GM23338 (cell line): ENCODE measurements around the gene FYN. TPM values are rescaled to one million over a fixed set of nuclear protein-coding genes. Genes with fewer than 3 reads are reported as not detected.

Source experiments
- ATAC-seq: fragments of 200-7000 bp; cut with Tn5 transposase; 3 replicates; pipeline ENCODE4 v1.9.1; 2020
- DNase-seq: peaks from one replicate; pipeline ENCODE4 v3.0.0-alpha.2; 2015; ENCODE audit warnings: low spot score
- H2AFZ ChIP-seq: fragments of 200-600 bp; sonication (generic); 2 replicates; pipeline ENCODE4 v1.8.0; 2016; ENCODE audit warnings: antibody characterized with exemption, mild to moderate bottlenecking, moderate library complexity
- H3F3A ChIP-seq: fragments of 200-600 bp; sonication (generic); replicated peaks from 2 replicates; pipeline ENCODE4 v1.8.0; 2017; ENCODE audit warnings: antibody characterized with exemption, mixed run types, low read depth
- H3K27ac ChIP-seq: fragments of 200-600 bp; sonication (generic); 2 replicates; pipeline ENCODE4 v1.6.1; 2016; ENCODE audit warnings: low read depth
- H3K27me3 ChIP-seq: fragments of 200-600 bp; sonication (generic); 2 replicates; pipeline ENCODE4 v1.8.0; 2016; ENCODE audit warnings: mild to moderate bottlenecking, mixed run types, moderate library complexity; ENCODE audit not compliant: insufficient read depth
- H3K36me3 ChIP-seq: fragments of 200-600 bp; sonication (generic); 2 replicates; pipeline ENCODE4 v1.8.0; 2016; ENCODE audit warnings: mild to moderate bottlenecking; ENCODE audit not compliant: insufficient read depth
- H3K4me1 ChIP-seq: fragments of 200-600 bp; sonication (generic); 2 replicates; pipeline ENCODE4 v1.8.0; 2016; ENCODE audit warnings: mild to moderate bottlenecking, moderate library complexity; ENCODE audit not compliant: insufficient read depth
- H3K4me2 ChIP-seq: fragments of 200-600 bp; sonication (generic); 2 replicates; pipeline ENCODE4 v1.7.1; 2017; ENCODE audit warnings: mixed run types
- H3K4me3 ChIP-seq: fragments of 200-600 bp; sonication (generic); 2 replicates; pipeline ENCODE4 v1.6.1; 2016; ENCODE audit warnings: mixed run types
- H3K79me2 ChIP-seq: fragments of 200-600 bp; sonication (generic); replicated peaks from 2 replicates; pipeline ENCODE4 v1.8.0; 2017; ENCODE audit warnings: mild to moderate bottlenecking; ENCODE audit not compliant: insufficient read depth
- H3K9me2 ChIP-seq: fragments of 200-600 bp; sonication (generic); 2 replicates; pipeline ENCODE4 v1.8.0; 2017; ENCODE audit not compliant: insufficient read depth
- H4K20me1 ChIP-seq: fragments of 200-600 bp; sonication (generic); replicated peaks from 2 replicates; pipeline ENCODE4 v1.8.0; 2017; ENCODE audit warnings: mild to moderate bottlenecking; ENCODE audit not compliant: insufficient read depth
- H3K27ac Mint-ChIP-seq: 2 replicates; pipeline ENCODE4 v1.8.0; 2020; ENCODE audit warnings: inconsistent platforms, mild to moderate bottlenecking, moderate library complexity, mixed read lengths
- H3K27me3 Mint-ChIP-seq: 3 replicates; pipeline ENCODE4 v1.8.0; 2022; ENCODE audit warnings: low read depth, mild to moderate bottlenecking, moderate library complexity, mixed read lengths, inconsistent platforms; ENCODE audit not compliant: insufficient read depth, poor library complexity
- H3K36me3 Mint-ChIP-seq: 3 replicates; pipeline ENCODE4 v1.8.0; 2021; ENCODE audit warnings: low read depth, mild to moderate bottlenecking, inconsistent platforms, moderate library complexity, mixed read lengths
- H3K4me1 Mint-ChIP-seq: 3 replicates; pipeline ENCODE4 v1.8.0; 2020; ENCODE audit warnings: mild to moderate bottlenecking, inconsistent platforms, mixed read lengths
- H3K4me3 Mint-ChIP-seq: 3 replicates; pipeline ENCODE4 v1.8.0; 2021; ENCODE audit warnings: moderate library complexity, mild to moderate bottlenecking, inconsistent platforms, mixed read lengths
- H3K9me3 Mint-ChIP-seq: 3 replicates; pipeline ENCODE4 v1.8.0; 2020; ENCODE audit warnings: moderate library complexity, mild to moderate bottlenecking, inconsistent platforms, mixed read lengths
- CREB1 ChIP-seq: fragments of 250-450 bp; sonication (Bioruptor Pico); IDR thresholded peaks from 2 replicates; pipeline ENCODE4 v1.5.0; 2020; ENCODE audit warnings: low read depth, mild to moderate bottlenecking, moderate library complexity
- EZH2 ChIP-seq: fragments of 200-600 bp; sonication (generic); IDR thresholded peaks from one replicate; pipeline ENCODE4 v1.8.0; 2017; ENCODE audit warnings: antibody characterized with exemption, mild to moderate bottlenecking, low read depth; ENCODE audit not compliant: unreplicated experiment
- EZH2phosphoT487 ChIP-seq: fragments of 200-600 bp; sonication (generic); IDR thresholded peaks from one replicate; pipeline ENCODE4 v1.8.1; 2018; ENCODE audit warnings: antibody characterized with exemption; ENCODE audit not compliant: unreplicated experiment
- JUNB ChIP-seq: IDR thresholded peaks from one replicate; pipeline ENCODE4 v1.6.1; 2016; ENCODE audit warnings: antibody characterized with exemption; ENCODE audit not compliant: unreplicated experiment
- NANOG ChIP-seq: IDR thresholded peaks from 2 replicates; pipeline ENCODE4 v1.6.1; 2016; ENCODE audit warnings: antibody characterized with exemption, borderline replicate concordance
- POLR2AphosphoS5 ChIP-seq: IDR thresholded peaks from 2 replicates; pipeline ENCODE4 v1.6.1; 2016; ENCODE audit warnings: antibody characterized with exemption, low read depth
- STAT1 ChIP-seq: IDR thresholded peaks from one replicate; pipeline ENCODE4 v1.6.1; 2016; ENCODE audit warnings: antibody characterized with exemption; ENCODE audit not compliant: unreplicated experiment
- ZNF114 ChIP-seq: fragments of 250-450 bp; sonication (Bioruptor Pico); IDR thresholded peaks from 2 replicates; pipeline ENCODE4 v1.5.0; 2020; ENCODE audit warnings: mild to moderate bottlenecking, moderate library complexity
- ZNF331 ChIP-seq: fragments of 250-450 bp; sonication (Bioruptor Pico); IDR thresholded peaks from 2 replicates; pipeline ENCODE4 v1.5.0; 2020; ENCODE audit warnings: low read depth, mild to moderate bottlenecking, moderate library complexity
- polyA plus RNA-seq: library from polyadenylated mRNA; unstranded; fragments of >200 nt; fragmentation: Nextera tagmentation; extraction: Ambion mirVana; gene quantifications from 2 replicates; pipeline ENCODE4 v1.2.1, GENCODE V29; 2016
- total RNA-seq: library from RNA; depleted of rRNA; stranded (reverse); fragments of >200 nt; shearing (Covaris generic); gene quantifications from 2 replicates; pipeline ENCODE4 v1.2.3, GENCODE V29; 2014
- TF ChIP-seq, protein P1 (sequence below): IDR thresholded peaks from 2 replicates; pipeline ENCODE4 v1.6.1; 2016; ENCODE audit warnings: antibody characterized with exemption
- TF ChIP-seq, protein P2 (sequence below): fragments of 250-450 bp; sonication (Bioruptor Pico); IDR thresholded peaks from 2 replicates; pipeline ENCODE4 v1.5.0; 2020; ENCODE audit warnings: mild to moderate bottlenecking, moderate library complexity
- TF ChIP-seq, protein P3 (sequence below), 2 experiments: fragments of 200-600 bp in 1 of 2; sonication (generic) in 1 of 2; conservative IDR thresholded peaks; 2 replicates each; pipeline versions ENCODE4 v1.5.1 to v1.6.1; 2016 to 2017; ENCODE audit warnings: antibody characterized with exemption in 2 of 2, low read depth in 2 of 2, mild to moderate bottlenecking in 2 of 2, moderate library complexity in 1 of 2
- TF ChIP-seq, protein P4 (sequence below): IDR thresholded peaks from one replicate; pipeline ENCODE4 v1.6.1; 2018; ENCODE audit warnings: antibody characterized with exemption; ENCODE audit not compliant: unreplicated experiment

FYN gene
- total and polyA plus RNA-seq, 2 experiments from 2014 or later = 46.8 to 143 TPM

DNA sequence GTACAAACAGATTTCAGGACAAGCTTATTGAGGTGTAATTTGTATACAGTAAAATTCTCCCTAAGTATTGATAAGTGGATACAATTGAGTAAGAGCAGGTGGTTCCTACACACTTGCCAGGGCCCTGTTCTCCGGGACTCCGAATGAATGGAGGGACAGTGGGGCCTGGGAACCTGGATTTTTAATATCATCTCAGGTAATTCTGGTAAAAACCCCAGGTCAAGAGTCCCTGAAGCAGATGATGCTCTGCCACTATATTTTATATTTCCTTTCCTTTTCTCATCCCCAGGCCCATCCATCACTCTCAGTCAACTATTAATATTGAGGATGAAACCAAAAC, 104.9 kb downstream of the FYN start:
- H3K4me1 Mint-ChIP-seq = peaks cover 62% of the 10 kb centered on the region
- no peak for TF ChIP-seq ZNF331 (CRISPR knock-in tag)
- TF ChIP-seq, protein P1, sequence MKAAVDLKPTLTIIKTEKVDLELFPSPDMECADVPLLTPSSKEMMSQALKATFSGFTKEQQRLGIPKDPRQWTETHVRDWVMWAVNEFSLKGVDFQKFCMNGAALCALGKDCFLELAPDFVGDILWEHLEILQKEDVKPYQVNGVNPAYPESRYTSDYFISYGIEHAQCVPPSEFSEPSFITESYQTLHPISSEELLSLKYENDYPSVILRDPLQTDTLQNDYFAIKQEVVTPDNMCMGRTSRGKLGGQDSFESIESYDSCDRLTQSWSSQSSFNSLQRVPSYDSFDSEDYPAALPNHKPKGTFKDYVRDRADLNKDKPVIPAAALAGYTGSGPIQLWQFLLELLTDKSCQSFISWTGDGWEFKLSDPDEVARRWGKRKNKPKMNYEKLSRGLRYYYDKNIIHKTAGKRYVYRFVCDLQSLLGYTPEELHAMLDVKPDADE = no peak
- TF ChIP-seq, protein P2, sequence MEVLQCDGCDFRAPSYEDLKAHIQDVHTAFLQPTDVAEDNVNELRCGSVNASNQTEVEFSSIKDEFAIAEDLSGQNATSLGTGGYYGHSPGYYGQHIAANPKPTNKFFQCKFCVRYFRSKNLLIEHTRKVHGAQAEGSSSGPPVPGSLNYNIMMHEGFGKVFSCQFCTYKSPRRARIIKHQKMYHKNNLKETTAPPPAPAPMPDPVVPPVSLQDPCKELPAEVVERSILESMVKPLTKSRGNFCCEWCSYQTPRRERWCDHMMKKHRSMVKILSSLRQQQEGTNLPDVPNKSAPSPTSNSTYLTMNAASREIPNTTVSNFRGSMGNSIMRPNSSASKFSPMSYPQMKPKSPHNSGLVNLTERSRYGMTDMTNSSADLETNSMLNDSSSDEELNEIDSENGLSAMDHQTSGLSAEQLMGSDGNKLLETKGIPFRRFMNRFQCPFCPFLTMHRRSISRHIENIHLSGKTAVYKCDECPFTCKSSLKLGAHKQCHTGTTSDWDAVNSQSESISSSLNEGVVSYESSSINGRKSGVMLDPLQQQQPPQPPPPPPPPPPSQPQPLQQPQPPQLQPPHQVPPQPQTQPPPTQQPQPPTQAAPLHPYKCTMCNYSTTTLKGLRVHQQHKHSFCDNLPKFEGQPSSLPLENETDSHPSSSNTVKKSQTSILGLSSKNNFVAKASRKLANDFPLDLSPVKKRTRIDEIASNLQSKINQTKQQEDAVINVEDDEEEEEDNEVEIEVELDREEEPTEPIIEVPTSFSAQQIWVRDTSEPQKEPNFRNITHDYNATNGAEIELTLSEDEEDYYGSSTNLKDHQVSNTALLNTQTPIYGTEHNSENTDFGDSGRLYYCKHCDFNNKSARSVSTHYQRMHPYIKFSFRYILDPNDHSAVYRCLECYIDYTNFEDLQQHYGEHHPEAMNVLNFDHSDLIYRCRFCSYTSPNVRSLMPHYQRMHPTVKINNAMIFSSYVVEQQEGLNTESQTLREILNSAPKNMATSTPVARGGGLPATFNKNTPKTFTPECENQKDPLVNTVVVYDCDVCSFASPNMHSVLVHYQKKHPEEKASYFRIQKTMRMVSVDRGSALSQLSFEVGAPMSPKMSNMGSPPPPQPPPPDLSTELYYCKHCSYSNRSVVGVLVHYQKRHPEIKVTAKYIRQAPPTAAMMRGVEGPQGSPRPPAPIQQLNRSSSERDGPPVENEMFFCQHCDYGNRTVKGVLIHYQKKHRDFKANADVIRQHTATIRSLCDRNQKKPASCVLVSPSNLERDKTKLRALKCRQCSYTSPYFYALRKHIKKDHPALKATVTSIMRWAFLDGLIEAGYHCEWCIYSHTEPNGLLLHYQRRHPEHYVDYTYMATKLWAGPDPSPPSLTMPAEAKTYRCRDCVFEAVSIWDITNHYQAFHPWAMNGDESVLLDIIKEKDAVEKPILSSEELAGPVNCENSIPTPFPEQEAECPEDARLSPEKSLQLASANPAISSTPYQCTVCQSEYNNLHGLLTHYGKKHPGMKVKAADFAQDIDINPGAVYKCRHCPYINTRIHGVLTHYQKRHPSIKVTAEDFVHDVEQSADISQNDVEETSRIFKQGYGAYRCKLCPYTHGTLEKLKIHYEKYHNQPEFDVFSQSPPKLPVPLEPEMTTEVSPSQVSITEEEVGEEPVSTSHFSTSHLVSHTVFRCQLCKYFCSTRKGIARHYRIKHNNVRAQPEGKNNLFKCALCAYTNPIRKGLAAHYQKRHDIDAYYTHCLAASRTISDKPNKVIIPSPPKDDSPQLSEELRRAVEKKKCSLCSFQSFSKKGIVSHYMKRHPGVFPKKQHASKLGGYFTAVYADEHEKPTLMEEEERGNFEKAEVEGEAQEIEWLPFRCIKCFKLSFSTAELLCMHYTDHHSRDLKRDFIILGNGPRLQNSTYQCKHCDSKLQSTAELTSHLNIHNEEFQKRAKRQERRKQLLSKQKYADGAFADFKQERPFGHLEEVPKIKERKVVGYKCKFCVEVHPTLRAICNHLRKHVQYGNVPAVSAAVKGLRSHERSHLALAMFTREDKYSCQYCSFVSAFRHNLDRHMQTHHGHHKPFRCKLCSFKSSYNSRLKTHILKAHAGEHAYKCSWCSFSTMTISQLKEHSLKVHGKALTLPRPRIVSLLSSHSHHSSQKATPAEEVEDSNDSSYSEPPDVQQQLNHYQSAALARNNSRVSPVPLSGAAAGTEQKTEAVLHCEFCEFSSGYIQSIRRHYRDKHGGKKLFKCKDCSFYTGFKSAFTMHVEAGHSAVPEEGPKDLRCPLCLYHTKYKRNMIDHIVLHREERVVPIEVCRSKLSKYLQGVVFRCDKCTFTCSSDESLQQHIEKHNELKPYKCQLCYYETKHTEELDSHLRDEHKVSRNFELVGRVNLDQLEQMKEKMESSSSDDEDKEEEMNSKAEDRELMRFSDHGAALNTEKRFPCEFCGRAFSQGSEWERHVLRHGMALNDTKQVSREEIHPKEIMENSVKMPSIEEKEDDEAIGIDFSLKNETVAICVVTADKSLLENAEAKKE = no peak
- TF ChIP-seq, protein P3, sequence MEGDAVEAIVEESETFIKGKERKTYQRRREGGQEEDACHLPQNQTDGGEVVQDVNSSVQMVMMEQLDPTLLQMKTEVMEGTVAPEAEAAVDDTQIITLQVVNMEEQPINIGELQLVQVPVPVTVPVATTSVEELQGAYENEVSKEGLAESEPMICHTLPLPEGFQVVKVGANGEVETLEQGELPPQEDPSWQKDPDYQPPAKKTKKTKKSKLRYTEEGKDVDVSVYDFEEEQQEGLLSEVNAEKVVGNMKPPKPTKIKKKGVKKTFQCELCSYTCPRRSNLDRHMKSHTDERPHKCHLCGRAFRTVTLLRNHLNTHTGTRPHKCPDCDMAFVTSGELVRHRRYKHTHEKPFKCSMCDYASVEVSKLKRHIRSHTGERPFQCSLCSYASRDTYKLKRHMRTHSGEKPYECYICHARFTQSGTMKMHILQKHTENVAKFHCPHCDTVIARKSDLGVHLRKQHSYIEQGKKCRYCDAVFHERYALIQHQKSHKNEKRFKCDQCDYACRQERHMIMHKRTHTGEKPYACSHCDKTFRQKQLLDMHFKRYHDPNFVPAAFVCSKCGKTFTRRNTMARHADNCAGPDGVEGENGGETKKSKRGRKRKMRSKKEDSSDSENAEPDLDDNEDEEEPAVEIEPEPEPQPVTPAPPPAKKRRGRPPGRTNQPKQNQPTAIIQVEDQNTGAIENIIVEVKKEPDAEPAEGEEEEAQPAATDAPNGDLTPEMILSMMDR (conservative IDR thresholded peaks at IDR 0.05; ENCODE audit: low read depth in 2 of 2) = no peak
- TF ChIP-seq POLR2AphosphoS5 = no peak
- TF ChIP-seq EZH2 = no peak
- TF ChIP-seq NANOG = no peak
- TF ChIP-seq, protein P4, sequence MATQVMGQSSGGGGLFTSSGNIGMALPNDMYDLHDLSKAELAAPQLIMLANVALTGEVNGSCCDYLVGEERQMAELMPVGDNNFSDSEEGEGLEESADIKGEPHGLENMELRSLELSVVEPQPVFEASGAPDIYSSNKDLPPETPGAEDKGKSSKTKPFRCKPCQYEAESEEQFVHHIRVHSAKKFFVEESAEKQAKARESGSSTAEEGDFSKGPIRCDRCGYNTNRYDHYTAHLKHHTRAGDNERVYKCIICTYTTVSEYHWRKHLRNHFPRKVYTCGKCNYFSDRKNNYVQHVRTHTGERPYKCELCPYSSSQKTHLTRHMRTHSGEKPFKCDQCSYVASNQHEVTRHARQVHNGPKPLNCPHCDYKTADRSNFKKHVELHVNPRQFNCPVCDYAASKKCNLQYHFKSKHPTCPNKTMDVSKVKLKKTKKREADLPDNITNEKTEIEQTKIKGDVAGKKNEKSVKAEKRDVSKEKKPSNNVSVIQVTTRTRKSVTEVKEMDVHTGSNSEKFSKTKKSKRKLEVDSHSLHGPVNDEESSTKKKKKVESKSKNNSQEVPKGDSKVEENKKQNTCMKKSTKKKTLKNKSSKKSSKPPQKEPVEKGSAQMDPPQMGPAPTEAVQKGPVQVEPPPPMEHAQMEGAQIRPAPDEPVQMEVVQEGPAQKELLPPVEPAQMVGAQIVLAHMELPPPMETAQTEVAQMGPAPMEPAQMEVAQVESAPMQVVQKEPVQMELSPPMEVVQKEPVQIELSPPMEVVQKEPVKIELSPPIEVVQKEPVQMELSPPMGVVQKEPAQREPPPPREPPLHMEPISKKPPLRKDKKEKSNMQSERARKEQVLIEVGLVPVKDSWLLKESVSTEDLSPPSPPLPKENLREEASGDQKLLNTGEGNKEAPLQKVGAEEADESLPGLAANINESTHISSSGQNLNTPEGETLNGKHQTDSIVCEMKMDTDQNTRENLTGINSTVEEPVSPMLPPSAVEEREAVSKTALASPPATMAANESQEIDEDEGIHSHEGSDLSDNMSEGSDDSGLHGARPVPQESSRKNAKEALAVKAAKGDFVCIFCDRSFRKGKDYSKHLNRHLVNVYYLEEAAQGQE = no peak
- no peak for TF ChIP-seq ZNF114
- no peak for TF ChIP-seq CREB1 (CRISPR knock-in tag)
- TF ChIP-seq STAT1 = no peak
- no peak for TF ChIP-seq JUNB
- TF ChIP-seq EZH2phosphoT487 = no peak
- Histone ChIP-seq H2AFZ (no peak overlapping the region), H3K4me3 (no peak overlapping the region), H3K27ac (no peak overlapping the region), H3K27me3 (no peaks in the 10 kb centered on the region), H3K4me2 (no peak overlapping the region), H3K9me2 (no peaks in the 10 kb centered on the region), H3K36me3 (no peaks in the 10 kb centered on the region), H3K4me1 (peaks cover 43% of the 10 kb centered on the region), H4K20me1 (no peaks in the 10 kb centered on the region), H3K79me2 (peaks cover 11% of the 10 kb centered on the region), H3F3A (no peaks in the 10 kb centered on the region)
- no peaks in the 10 kb centered on the region for H3K9me3 Mint-ChIP-seq
- peak; percentile 48 for DNase-seq
- peaks cover 6% of the 10 kb centered on the region for H3K27me3 Mint-ChIP-seq
- H3K36me3 Mint-ChIP-seq = peaks cover 6% of the 10 kb centered on the region; the same call in 1 of the 3 replicates
- H3K27ac Mint-ChIP-seq = no peak overlapping the region
- no peak overlapping the region for H3K4me3 Mint-ChIP-seq
- ATAC-seq = no peak
